Pancreas (tissue), 10 donors: ENCODE data around the gene ZFAND3. TPM values are rescaled to one million over a fixed set of nuclear protein-coding genes. Genes with fewer than 3 reads are reported as not detected.
A peak's percentile ranks its signal among the peaks of the same experiment; 100 is the strongest.

ENCODE experiments used
- ATAC-seq, 4 donors: fragments of 200-7000 bp; cut with Tn5 transposase; one replicate each; pipeline versions ENCODE4 v1.8.0 to v1.9.1; 2020; ENCODE audit warnings: mild to moderate bottlenecking in 4 of 4, moderate library complexity in 4 of 4
- DNase-seq, 6 donors: peaks; one replicate each; pipeline ENCODE4 v3.0.0-alpha.2; 2020
- FAIRE-seq: peaks from 2 replicates; lab custom pipeline; 2012; peaks lifted over from hg19 to GRCh38; lab: Jason Lieb, UNC
- H3K27ac ChIP-seq, 4 donors: fragments of 200-600 bp; sonication (generic); 1 replicate in 3 of 4; 2 replicates in 1 of 4; pipeline versions ENCODE4 v1.5.0 to v1.8.0; 2020
- H3K27me3 ChIP-seq, 4 donors: fragments of 200-600 bp; one replicate each; pipeline ENCODE4 v1.8.0; 2021
- H3K36me3 ChIP-seq, 3 donors: fragments of 200-600 bp; sonication (generic) in 1 of 3; one replicate each; pipeline versions ENCODE4 v1.5.0 to v1.8.0; 2020 to 2021
- H3K4me1 ChIP-seq, 3 donors: fragments of 200-600 bp; one replicate each; pipeline ENCODE4 v1.8.0; 2021
- H3K4me3 ChIP-seq, 4 donors: fragments of 200-600 bp; sonication (generic) in 2 of 4; one replicate each; pipeline versions ENCODE4 v1.5.0 to v1.8.0; 2020 to 2021
- H3K9me3 ChIP-seq, 4 donors: fragments of 200-600 bp; one replicate each; pipeline ENCODE4 v1.8.0; 2021
- CTCF ChIP-seq, 4 donors: fragments of 200-600 bp; sonication (generic) in 3 of 4; IDR thresholded peaks; one replicate each; pipeline versions ENCODE4 v1.5.0 to v1.8.0; 2021; ENCODE audit warnings: antibody characterized with exemption in 4 of 4
- WGBS, 2 donors: extraction: QIAGEN DNeasy Blood & Tissue Kit; methylation state at CpG; one replicate each; pipeline ENCODE4 v1.1.7; 2013; 5-methylcytosine and 5-hydroxymethylcytosine counted together
- intact Hi-C, 3 donors: fragments of 100-400 bp; cut with DNase I; formaldehyde crosslinking; loops; one replicate each; pipeline versions ENCODE4 v1.11.1 to v1.14.2; 2022
- polyA plus RNA-seq, 2 donors: library from polyadenylated mRNA; stranded (reverse); fragments of 200-250 nt; gene quantifications; one replicate each; pipeline ENCODE4 v1.2.3, GENCODE V29; 2013
- total RNA-seq, 6 donors: library from RNA; stranded (reverse); fragmentation: NEBNext Ultra II Directional in 4 of 6; extraction: Animal tissue kit (Norgen Biotek cat#: 25700) in 4 of 6; gene quantifications; one replicate each; pipeline versions ENCODE4 v1.2.1 to v1.2.4, GENCODE V29; 2021 to 2023
- donor health status: healthy with polysubstance abuse.
- donor health status: DM: no; HTN: no; CAD: no; lungs with moderate emphysema.
- donor health status: DM: no; HTN: no; CAD: no.
- donor health status: control.
- donor health status: control.
- donor health status: Bipolar disorder and iron deficiency.
- donor health status: DM: yes; HTN: yes; CAD: no.
- donor health status: DM: no; HTN: no; CAD: no.
- donor health status: DM: no; HTN: no; CAD: no.
- donor health status: DM: yes; HTN: yes; CAD: no.

ZFAND3 gene
- total and polyA plus RNA-seq, 8 donors, result 13.1 to 49.8 (median 31.8) TPM

- no peak for FAIRE-seq
- Histone ChIP-seq H3K9me3 (no peaks in the 10 kb centered on the region), H3K27ac (no peak overlapping the region), H3K4me1 (no peaks in the 10 kb centered on the region), H3K36me3 (no peaks in the 10 kb centered on the region), H3K27me3 (no peaks in the 10 kb centered on the region), H3K4me3 (no peak overlapping the region)
- intact Hi-C loops, result no loop called here
- ATAC-seq, result peak in 1 of 4 donors; percentile 50
- DNase-seq, result no peak
- TF ChIP-seq CTCF (IDR thresholded peaks at IDR 0.05), result no peak
- WGBS, 2 donors, result 87 to 88% methylated on average over 8 of the region's 8 CpGs
These were observed 323.9 kb downstream of the ZFAND3 start for GRCh38 chr6:38143191-38144150.

- no peaks in the 10 kb centered on the region for H3K27me3 ChIP-seq
- H3K4me3 ChIP-seq, result no peak overlapping the region
- ATAC-seq (no peak), FAIRE-seq (no peak), DNase-seq (no peak)
- WGBS, 2 donors, result 87 to 94% methylated on average over 5 of the region's 5 CpGs
- H3K9me3 ChIP-seq, result no peaks in the 10 kb centered on the region
- H3K27ac ChIP-seq, result no peak overlapping the region
- intact Hi-C loops, result no loop called here
- H3K36me3 ChIP-seq, result no peaks in the 10 kb centered on the region
- H3K4me1 ChIP-seq, result peaks cover 0 to 5% (median 4%) of the 10 kb centered on the region in 3 donors
- no peak for TF ChIP-seq CTCF (IDR thresholded peaks at IDR 0.05)
These were observed 324.9 kb downstream of the ZFAND3 start for GRCh38 chr6:38144365-38144945.

GRCh38 chr6:38146021-38146733, 326.6 kb downstream of the ZFAND3 start:
- H3K4me3 ChIP-seq, result no peak overlapping the region
- DNase-seq, result no peak
- TF ChIP-seq CTCF (IDR thresholded peaks at IDR 0.05), result no peak
- no peak overlapping the region for H3K27ac ChIP-seq
- intact Hi-C loops, result no loop called here
- H3K27me3 ChIP-seq, result no peaks in the 10 kb centered on the region
- WGBS, 2 donors, result 88 to 93% methylated on average over 8 of the region's 8 CpGs
- ATAC-seq, result no peak
- no peak for FAIRE-seq
- H3K36me3 ChIP-seq, result no peaks in the 10 kb centered on the region
- H3K4me1 ChIP-seq, result peaks cover 4 to 9% (median 5%) of the 10 kb centered on the region in 3 donors
- no peaks in the 10 kb centered on the region for H3K9me3 ChIP-seq

GRCh38 chr6:38146734-38147027, 327.2 kb downstream of the ZFAND3 start:
- no peak for ATAC-seq
- no peaks in the 10 kb centered on the region for H3K9me3 ChIP-seq
- DNase-seq, result no peak
- no peaks in the 10 kb centered on the region for H3K27me3 ChIP-seq
- no peak for FAIRE-seq
- no peaks in the 10 kb centered on the region for H3K36me3 ChIP-seq
- H3K4me1 ChIP-seq, result peaks cover 4 to 9% (median 5%) of the 10 kb centered on the region in 3 donors
- 90 to 97% methylated on average over 1 of the region's 1 CpG for WGBS, 2 donors
- H3K4me3 ChIP-seq, result no peak overlapping the region
- no peak overlapping the region for H3K27ac ChIP-seq
- no peak for TF ChIP-seq CTCF (IDR thresholded peaks at IDR 0.05)
- intact Hi-C loops, result no loop called here
